ENCODE results near the gene PTPRR.

Gene PTPRR

GRCh38 chr12:70936203-70936813, 15.8 kb upstream of the PTPRR start:
- in situ Hi-C loops (cut with HindIII; ENCODE audit: low sequenced_read_pairs): loop anchor here (5.0 kb wide), 1 partner anchor 104 kb away; no protein-coding TSS in a partner anchor
- DNase-seq (ENCODE audit: low read depth): no peak
- no peak for TF ChIP-seq CTCF (IDR thresholded peaks at IDR 0.05; ENCODE audit: low read depth, low read length, missing control alignments)
- H3K4me3 ChIP-seq (ENCODE audit: low read depth, low read length): no peak overlapping the region

GRCh38 chr12:70933133-70933532, 12.6 kb upstream of the PTPRR start:
- TF ChIP-seq CTCF (IDR thresholded peaks at IDR 0.05; ENCODE audit: low read depth, low read length, missing control alignments): no peak
- no peak for DNase-seq (ENCODE audit: low read depth)
- in situ Hi-C loops (cut with HindIII; ENCODE audit: low sequenced_read_pairs): no loop called here
- H3K4me3 ChIP-seq (ENCODE audit: low read depth, low read length): no peak overlapping the region

- in situ Hi-C loops (cut with HindIII; ENCODE audit: low sequenced_read_pairs): no loop called here
- no peak for DNase-seq (ENCODE audit: low read depth)
- H3K4me3 ChIP-seq (ENCODE audit: low read depth, low read length): no peak overlapping the region
- no peak for TF ChIP-seq CTCF (IDR thresholded peaks at IDR 0.05; ENCODE audit: low read depth, low read length, missing control alignments)
These were observed 8.5 kb upstream of the PTPRR start for GRCh38 chr12:70929029-70929428.

- in situ Hi-C loops (cut with HindIII; ENCODE audit: low sequenced_read_pairs): no loop called here
- TF ChIP-seq CTCF (IDR thresholded peaks at IDR 0.05; ENCODE audit: low read depth, low read length, missing control alignments): no peak
- no peak for DNase-seq (ENCODE audit: low read depth)
- H3K4me3 ChIP-seq (ENCODE audit: low read depth, low read length): no peak overlapping the region
These were observed 7.5 kb upstream of the PTPRR start for GRCh38 chr12:70928071-70928470.

- DNase-seq (ENCODE audit: low read depth): no peak
- TF ChIP-seq CTCF (IDR thresholded peaks at IDR 0.05; ENCODE audit: low read depth, low read length, missing control alignments): no peak
- in situ Hi-C loops (cut with HindIII; ENCODE audit: low sequenced_read_pairs): no loop called here
- H3K4me3 ChIP-seq (ENCODE audit: low read depth, low read length): no peak overlapping the region
These were observed 6.8 kb upstream of the PTPRR start for GRCh38 chr12:70927356-70927755.

- H3K4me3 ChIP-seq (ENCODE audit: low read depth, low read length): no peak overlapping the region
- no peak for TF ChIP-seq CTCF (IDR thresholded peaks at IDR 0.05; ENCODE audit: low read depth, low read length, missing control alignments)
- in situ Hi-C loops (cut with HindIII; ENCODE audit: low sequenced_read_pairs): no loop called here
- no peak for DNase-seq (ENCODE audit: low read depth)
These were observed 5.0 kb upstream of the PTPRR start for GRCh38 chr12:70925539-70925938.
